ENCODE data around the gene CBLL2. TPM values are rescaled to one million over a fixed set of nuclear protein-coding genes. Genes with fewer than 3 reads are reported as not detected.

Gene CBLL2
- total RNA-seq, 1 experiment from 2014 or later = not detected

GRCh38 chrX:22296871-22297270 is 24.2 kb downstream of the CBLL2 start:
- no peak overlapping the region for H2BK120ac ChIP-seq (ENCODE audit: low read depth, low read length, poor library complexity, severe bottlenecking)
- H3K4me2 ChIP-seq (ENCODE audit: insufficient read depth, insufficient read length, low read length) = no peak overlapping the region
- H2BK20ac ChIP-seq (ENCODE audit: low read depth, low read length, poor library complexity, severe bottlenecking) = no peak overlapping the region
- H2AFZ ChIP-seq (ENCODE audit: low read length) = no peak overlapping the region
- no peak for TF ChIP-seq CTCF (conservative IDR thresholded peaks at IDR 0.05)
- no peak overlapping the region for H3K27ac ChIP-seq (ENCODE audit: insufficient read length, low read depth, low read length)
- no peak overlapping the region for H3K14ac ChIP-seq (ENCODE audit: insufficient read depth, low read length)
- H3K27me3 ChIP-seq (ENCODE audit: insufficient read depth, low read length) = no peaks in the 10 kb centered on the region
- H3K79me1 ChIP-seq (ENCODE audit: insufficient read depth, low read depth, low read length, poor library complexity, severe bottlenecking) = no peaks in the 10 kb centered on the region
- no peaks in the 10 kb centered on the region for H3K79me2 ChIP-seq (ENCODE audit: insufficient read depth, low read length)
- no CpG with 5 or more reads among the region's 2 CpGs for WGBS (ENCODE audit: extremely low coverage, insufficient read length, low lambda C conversion rate)
- no peak overlapping the region for H2BK12ac ChIP-seq (ENCODE audit: insufficient read length, low read depth, low read length)
- no peak overlapping the region for H2AK5ac ChIP-seq (ENCODE audit: insufficient read length, low read length)
- no peak overlapping the region for H4K8ac ChIP-seq (replicated peaks; ENCODE audit: insufficient read length, low read depth, low read length)
- no peak overlapping the region for H3K18ac ChIP-seq (ENCODE audit: insufficient read length, low read depth, low read length)
- no peak for DNase-seq
- Mint-ChIP-seq H3K27me3 (ENCODE audit: low read depth) (no peaks in the 10 kb centered on the region; the same call in 1 of the 2 replicates), H3K4me3 (no peak overlapping the region), H3K4me1 (peaks cover 20 to 25% of the 10 kb centered on the region in 2 experiments), H3K27ac (no peak overlapping the region), H3K36me3 (ENCODE audit: insufficient read depth in 1 of 3, low read depth in 3 of 3) (no peaks in the 10 kb centered on the region; a peak in 2 of 7 replicates), H3K9me3 (peaks cover 0 to 43% of the 10 kb centered on the region in 2 experiments; a peak in 4 of 5 replicates)
- H2BK5ac ChIP-seq (ENCODE audit: insufficient read length, low read length) = no peak overlapping the region
- no peak overlapping the region for H4K91ac ChIP-seq (ENCODE audit: insufficient read length, low read depth, low read length)
- no peak overlapping the region for H4K5ac ChIP-seq (ENCODE audit: insufficient read length, low read depth, low read length)
- no peaks in the 10 kb centered on the region for H3K9me3 ChIP-seq (ENCODE audit: control insufficient read depth, low read depth, low read length)
- no peak overlapping the region for H3K56ac ChIP-seq (ENCODE audit: insufficient read length, low read depth, low read length)
- H3K23me2 ChIP-seq (ENCODE audit: insufficient read length, low read depth, low read length, poor library complexity, severe bottlenecking) = no peaks in the 10 kb centered on the region
- H4K20me1 ChIP-seq (ENCODE audit: control insufficient read depth, insufficient read depth, insufficient read length) = no peaks in the 10 kb centered on the region
- no peak overlapping the region for H2BK15ac ChIP-seq (ENCODE audit: low read depth, low read length)
- no peak overlapping the region for H3K9ac ChIP-seq (ENCODE audit: extremely low read depth, insufficient read length, low read length)
- no peaks in the 10 kb centered on the region for H3K4me1 ChIP-seq (ENCODE audit: insufficient read depth, low read length)
- no peak overlapping the region for H3K23ac ChIP-seq (ENCODE audit: insufficient read length, low read depth, low read length)
- H3K4ac ChIP-seq (ENCODE audit: low read depth, low read length) = no peak overlapping the region
- H3T11ph ChIP-seq (ENCODE audit: low read length) = no peak overlapping the region

Measured in H9 (cell line).